ENCODE results near the gene M1AP. TPM values are rescaled to one million over a fixed set of nuclear protein-coding genes. Genes with fewer than 3 reads are reported as not detected.
"Not testable (repeated sequence)": the region's sequence is repeated elsewhere in the genome, so short reads cannot be mapped to it uniquely, and the experiment has no call there.

M1AP gene
- total RNA-seq, 4 donors from 2014 or later, result 0.20 TPM; not detected in 3

- no peak for DNase-seq
- Histone ChIP-seq H3K4me3 (no peak overlapping the region), H3K9me3 (no peaks in the 10 kb centered on the region), H3K27ac (no peak overlapping the region), H3K36me3 (no peaks in the 10 kb centered on the region), H3K4me1 (no peaks in the 10 kb centered on the region), H3K27me3 (peaks cover 0 to 3% (median 0%) of the 10 kb centered on the region in 3 donors)
- no peak for TF ChIP-seq POLR2A (IDR thresholded peaks at IDR 0.05)
- in situ Hi-C loops (cut with MboI; ENCODE audit: low sequenced_read_pairs in 4 of 4) (no loop called here), intact Hi-C loops (cut with DNase I; ENCODE audit: low total_unique reads) (no loop called here)
- no peak for ATAC-seq
Measured at GRCh38 chr2:74567881-74568280, 80.2 kb downstream of the M1AP start.

- Histone ChIP-seq H3K9me3 (no peaks in the 10 kb centered on the region), H3K27me3 (peaks cover 0 to 4% (median 0%) of the 10 kb centered on the region in 3 donors), H3K4me3 (no peak overlapping the region), H3K27ac (no peak overlapping the region), H3K36me3 (no peaks in the 10 kb centered on the region), H3K4me1 (no peaks in the 10 kb centered on the region)
- no peak for ATAC-seq
- TF ChIP-seq, protein P1, sequence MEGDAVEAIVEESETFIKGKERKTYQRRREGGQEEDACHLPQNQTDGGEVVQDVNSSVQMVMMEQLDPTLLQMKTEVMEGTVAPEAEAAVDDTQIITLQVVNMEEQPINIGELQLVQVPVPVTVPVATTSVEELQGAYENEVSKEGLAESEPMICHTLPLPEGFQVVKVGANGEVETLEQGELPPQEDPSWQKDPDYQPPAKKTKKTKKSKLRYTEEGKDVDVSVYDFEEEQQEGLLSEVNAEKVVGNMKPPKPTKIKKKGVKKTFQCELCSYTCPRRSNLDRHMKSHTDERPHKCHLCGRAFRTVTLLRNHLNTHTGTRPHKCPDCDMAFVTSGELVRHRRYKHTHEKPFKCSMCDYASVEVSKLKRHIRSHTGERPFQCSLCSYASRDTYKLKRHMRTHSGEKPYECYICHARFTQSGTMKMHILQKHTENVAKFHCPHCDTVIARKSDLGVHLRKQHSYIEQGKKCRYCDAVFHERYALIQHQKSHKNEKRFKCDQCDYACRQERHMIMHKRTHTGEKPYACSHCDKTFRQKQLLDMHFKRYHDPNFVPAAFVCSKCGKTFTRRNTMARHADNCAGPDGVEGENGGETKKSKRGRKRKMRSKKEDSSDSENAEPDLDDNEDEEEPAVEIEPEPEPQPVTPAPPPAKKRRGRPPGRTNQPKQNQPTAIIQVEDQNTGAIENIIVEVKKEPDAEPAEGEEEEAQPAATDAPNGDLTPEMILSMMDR (IDR thresholded peaks at IDR 0.05 in 4 of 5, conservative IDR thresholded peaks at IDR 0.05 in 1 of 5), result no peak
- no peak for TF ChIP-seq POLR2A (IDR thresholded peaks at IDR 0.05)
- intact Hi-C loops (cut with DNase I; ENCODE audit: low total_unique reads), result no loop called here
- DNase-seq, result no peak
- in situ Hi-C loops (cut with MboI; ENCODE audit: low sequenced_read_pairs in 4 of 4), result no loop called here
Measured at GRCh38 chr2:74566754-74567085, 81.4 kb downstream of the M1AP start.

GRCh38 chr2:74566076-74566753, 81.9 kb downstream of the M1AP start:
- no peak for ATAC-seq
- in situ Hi-C loops (cut with MboI; ENCODE audit: low sequenced_read_pairs in 4 of 4) (no loop called here), intact Hi-C loops (cut with DNase I; ENCODE audit: low total_unique reads) (no loop called here)
- TF ChIP-seq, protein P1 (IDR thresholded peaks at IDR 0.05 in 4 of 5, conservative IDR thresholded peaks at IDR 0.05 in 1 of 5), result no peak
- TF ChIP-seq POLR2A (IDR thresholded peaks at IDR 0.05), result no peak
- Histone ChIP-seq H3K4me3 (no peak overlapping the region), H3K36me3 (no peaks in the 10 kb centered on the region), H3K27me3 (peaks cover 0 to 6% (median 0%) of the 10 kb centered on the region in 3 donors), H3K4me1 (no peaks in the 10 kb centered on the region), H3K9me3 (no peaks in the 10 kb centered on the region), H3K27ac (no peak overlapping the region)
- no peak for DNase-seq

- H3K4me3 ChIP-seq, result no peak overlapping the region
- H3K27me3 ChIP-seq, result peaks cover 0 to 6% (median 5%) of the 10 kb centered on the region in 3 donors
- ATAC-seq, result no peak
- no peak for TF ChIP-seq POLR2A (IDR thresholded peaks at IDR 0.05)
- TF ChIP-seq, protein P1 (IDR thresholded peaks at IDR 0.05 in 4 of 5, conservative IDR thresholded peaks at IDR 0.05 in 1 of 5), result no peak
- no peak for DNase-seq
- in situ Hi-C loops (cut with MboI; ENCODE audit: low sequenced_read_pairs in 4 of 4), result no loop called here
- H3K9me3 ChIP-seq, result no peaks in the 10 kb centered on the region
- no peak overlapping the region for H3K27ac ChIP-seq
- intact Hi-C loops (cut with DNase I; ENCODE audit: low total_unique reads), result no loop called here
- H3K4me1 ChIP-seq, result no peaks in the 10 kb centered on the region
- H3K36me3 ChIP-seq, result no peaks in the 10 kb centered on the region
Measured at GRCh38 chr2:74564222-74564621, 83.9 kb downstream of the M1AP start.

- no peak for TF ChIP-seq POLR2A (IDR thresholded peaks at IDR 0.05)
- TF ChIP-seq, protein P1 (IDR thresholded peaks at IDR 0.05 in 4 of 5, conservative IDR thresholded peaks at IDR 0.05 in 1 of 5), result no peak
- DNase-seq (no peak), ATAC-seq (no peak)
- Histone ChIP-seq H3K27ac (no peak overlapping the region), H3K9me3 (no peaks in the 10 kb centered on the region), H3K4me3 (no peak overlapping the region), H3K27me3 (peaks cover 0 to 6% (median 5%) of the 10 kb centered on the region in 3 donors), H3K36me3 (no peaks in the 10 kb centered on the region), H3K4me1 (no peaks in the 10 kb centered on the region)
- in situ Hi-C loops (cut with MboI; ENCODE audit: low sequenced_read_pairs in 4 of 4), result no loop called here
- intact Hi-C loops (cut with DNase I; ENCODE audit: low total_unique reads), result no loop called here
Measured at GRCh38 chr2:74562126-74562775, 85.9 kb downstream of the M1AP start.

- H3K36me3 ChIP-seq; H3K27me3 ChIP-seq; ATAC-seq; H3K4me1 ChIP-seq; DNase-seq; in situ Hi-C loops (cut with MboI; ENCODE audit: low sequenced_read_pairs in 4 of 4); H3K9me3 ChIP-seq; H3K4me3 ChIP-seq; H3K27ac ChIP-seq; intact Hi-C loops (cut with DNase I; ENCODE audit: low total_unique reads): not testable (repeated sequence)
Measured at GRCh38 chr2:74561022-74561421, 87.1 kb downstream of the M1AP start.

Measured in gastrocnemius medialis (tissue), 4 donors.